VCaP (cell line): Measurements from ENCODE around the gene STON2.

Experiments used
- H3K27ac ChIP-seq: fragments of 450-650 bp; 2 replicates; pipeline ENCODE4 v1.5.1; 2017
- CTCF ChIP-seq: fragments of 450-650 bp; conservative IDR thresholded peaks from 2 replicates; pipeline ENCODE4 v1.5.1; 2017; ENCODE audit warnings: mild to moderate bottlenecking, moderate library complexity

The STON2 gene

GRCh38 chr14:81371802-81372201, 28.3 kb downstream of the STON2 start:
- TF ChIP-seq CTCF: no peak
- H3K27ac ChIP-seq: no peak overlapping the region

GRCh38 chr14:81367563-81367962, 32.6 kb downstream of the STON2 start:
- no peak for TF ChIP-seq CTCF
- no peak overlapping the region for H3K27ac ChIP-seq

GRCh38 chr14:81366884-81367283, 33.2 kb downstream of the STON2 start:
- no peak for TF ChIP-seq CTCF
- H3K27ac ChIP-seq: no peak overlapping the region

GRCh38 chr14:81366214-81366613, 33.9 kb downstream of the STON2 start:
- no peak for TF ChIP-seq CTCF
- H3K27ac ChIP-seq: no peak overlapping the region

GRCh38 chr14:81363746-81364378, 36.3 kb downstream of the STON2 start:
- no peak for TF ChIP-seq CTCF
- H3K27ac ChIP-seq: no peak overlapping the region

GRCh38 chr14:81353691-81354323, 46.3 kb downstream of the STON2 start:
- H3K27ac ChIP-seq: no peak overlapping the region
- TF ChIP-seq CTCF: no peak

GRCh38 chr14:81352413-81352812, 47.7 kb downstream of the STON2 start:
- no peak for TF ChIP-seq CTCF
- no peak overlapping the region for H3K27ac ChIP-seq
